ENCODE results near the gene MED22.

GRCh38 chr9:133362359-133363044 lies 14.6 kb upstream of the MED22 start:
- no peak for TF ChIP-seq CTCF (IDR thresholded peaks at IDR 0.05 in 2 of 3, conservative IDR thresholded peaks at IDR 0.05 in 1 of 3; ENCODE audit: borderline replicate concordance in 1 of 3, insufficient read depth in 1 of 3, low read depth in 2 of 3, low read length in 2 of 3)
- no peak for TF ChIP-seq EZH2 (IDR thresholded peaks at IDR 0.05)
- TF ChIP-seq POLR2A (IDR thresholded peaks at IDR 0.05; ENCODE audit: borderline replicate concordance, extremely low read depth, insufficient read depth, insufficient read length) = no peak
- no peak for TF ChIP-seq POLR2AphosphoS5 (IDR thresholded peaks at IDR 0.05; ENCODE audit: low read depth, low read length)
- no peak for TF ChIP-seq EZH2phosphoT487 (IDR thresholded peaks at IDR 0.05; ENCODE audit: borderline replicate concordance)
- no peak for TF ChIP-seq MAX (IDR thresholded peaks at IDR 0.05)
- no peak for TF ChIP-seq ATF3 (IDR thresholded peaks at IDR 0.05)
- TF ChIP-seq JUND (IDR thresholded peaks at IDR 0.05) = no peak
